NT2/D1 (cell line): ENCODE data around the gene NPY4R.
"Not testable (repeated sequence)": the region's sequence is repeated elsewhere in the genome, so short reads cannot be mapped to it uniquely, and the experiment has no call there.

Source experiments
- DNase-seq: peaks from one replicate; pipeline ENCODE4 v3.0.0-alpha.2; 2011; ENCODE audit warnings: low read depth, low spot score
- H3K27me3 ChIP-seq: 2 replicates; pipeline ENCODE4 v1.6.0; 2011; ENCODE audit warnings: mild to moderate bottlenecking; ENCODE audit not compliant: insufficient read length, insufficient read depth
- H3K36me3 ChIP-seq: 2 replicates; pipeline ENCODE4 v1.6.1; 2011; ENCODE audit warnings: mild to moderate bottlenecking, low read length, mixed read lengths; ENCODE audit not compliant: insufficient read depth, insufficient read length
- H3K4me1 ChIP-seq: 2 replicates; pipeline ENCODE4 v1.5.1; 2011; ENCODE audit not compliant: insufficient read depth, insufficient read length
- H3K4me3 ChIP-seq: 2 replicates; pipeline ENCODE4 v1.5.1; 2011; ENCODE audit warnings: low read depth; ENCODE audit not compliant: insufficient read length
- H3K9ac ChIP-seq: 2 replicates; pipeline ENCODE4 v1.6.0; 2011; ENCODE audit warnings: low read depth; ENCODE audit not compliant: insufficient read length
- H3K9me3 ChIP-seq: 2 replicates; pipeline ENCODE4 v1.5.1; 2011; ENCODE audit warnings: mild to moderate bottlenecking, low read length; ENCODE audit not compliant: insufficient read depth

Gene NPY4R

DNA sequence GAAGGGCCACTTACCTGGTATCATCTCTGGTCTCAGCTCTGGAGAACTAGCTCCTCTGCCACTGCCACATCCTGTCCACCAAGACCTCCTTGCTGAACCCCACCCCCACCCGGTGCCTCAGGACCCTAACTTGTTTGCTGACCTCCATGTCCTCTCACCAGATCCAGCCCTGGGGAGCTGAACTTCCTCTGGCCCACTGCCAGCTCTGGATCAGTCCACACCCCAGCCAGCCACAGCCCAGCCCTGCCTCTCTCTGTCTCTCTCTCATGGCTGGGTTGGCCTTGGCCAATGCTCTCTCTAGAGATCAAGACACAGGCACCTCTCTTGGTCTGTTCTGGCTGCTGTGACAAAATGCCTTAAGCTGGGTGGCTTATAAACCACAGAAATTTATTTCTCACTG lies 14.4 kb downstream of the NPY4R start:
- not testable (repeated sequence) for H3K27me3 ChIP-seq, H3K4me3 ChIP-seq, H3K9ac ChIP-seq, H3K9me3 ChIP-seq, DNase-seq, H3K36me3 ChIP-seq, H3K4me1 ChIP-seq

DNA sequence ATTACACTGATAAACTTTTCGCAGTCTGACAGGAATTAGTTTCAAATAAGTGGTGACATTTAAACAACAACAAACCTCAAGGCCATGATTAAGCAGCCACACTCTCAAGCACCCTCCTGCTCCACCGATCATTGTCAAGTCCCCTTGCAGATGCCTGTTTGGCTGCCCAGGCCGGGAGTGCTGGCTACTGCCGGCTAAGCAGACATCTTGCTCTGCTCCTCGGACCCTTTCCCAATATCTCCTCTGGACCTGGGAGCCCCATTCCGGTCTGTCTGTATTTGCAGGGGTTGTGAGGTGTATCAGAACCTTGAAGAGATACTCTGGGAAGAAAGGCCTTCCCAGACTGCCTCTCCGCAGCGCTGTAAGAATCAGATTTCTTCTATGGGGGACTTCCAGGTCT lies 14.9 kb downstream of the NPY4R start:
- H3K4me1 ChIP-seq, H3K27me3 ChIP-seq, H3K9ac ChIP-seq, H3K36me3 ChIP-seq, H3K9me3 ChIP-seq, DNase-seq, H3K4me3 ChIP-seq: not testable (repeated sequence)

DNA sequence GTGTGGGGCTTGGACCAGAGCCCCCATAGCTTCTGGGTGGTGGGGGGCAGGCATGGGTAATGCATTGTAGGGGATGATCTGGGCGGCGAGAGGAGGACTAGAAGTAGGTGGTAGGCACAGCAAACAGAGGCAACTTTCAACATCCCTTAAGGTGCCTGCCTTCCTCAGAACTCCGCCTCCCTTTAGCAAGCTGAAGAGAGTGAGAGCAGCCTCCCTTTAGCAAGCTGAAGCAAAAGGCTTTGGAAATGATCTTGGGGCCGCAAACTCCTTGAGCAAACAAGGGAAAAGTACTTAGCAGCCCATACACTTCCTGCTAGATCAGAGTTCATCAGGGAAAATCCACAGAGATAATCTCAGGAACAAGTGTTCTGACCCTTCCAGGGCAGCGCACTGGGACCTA lies 18.3 kb downstream of the NPY4R start:
- H3K4me1 ChIP-seq, H3K9ac ChIP-seq, H3K4me3 ChIP-seq, H3K36me3 ChIP-seq, H3K9me3 ChIP-seq, H3K27me3 ChIP-seq, DNase-seq: not testable (repeated sequence)

DNA sequence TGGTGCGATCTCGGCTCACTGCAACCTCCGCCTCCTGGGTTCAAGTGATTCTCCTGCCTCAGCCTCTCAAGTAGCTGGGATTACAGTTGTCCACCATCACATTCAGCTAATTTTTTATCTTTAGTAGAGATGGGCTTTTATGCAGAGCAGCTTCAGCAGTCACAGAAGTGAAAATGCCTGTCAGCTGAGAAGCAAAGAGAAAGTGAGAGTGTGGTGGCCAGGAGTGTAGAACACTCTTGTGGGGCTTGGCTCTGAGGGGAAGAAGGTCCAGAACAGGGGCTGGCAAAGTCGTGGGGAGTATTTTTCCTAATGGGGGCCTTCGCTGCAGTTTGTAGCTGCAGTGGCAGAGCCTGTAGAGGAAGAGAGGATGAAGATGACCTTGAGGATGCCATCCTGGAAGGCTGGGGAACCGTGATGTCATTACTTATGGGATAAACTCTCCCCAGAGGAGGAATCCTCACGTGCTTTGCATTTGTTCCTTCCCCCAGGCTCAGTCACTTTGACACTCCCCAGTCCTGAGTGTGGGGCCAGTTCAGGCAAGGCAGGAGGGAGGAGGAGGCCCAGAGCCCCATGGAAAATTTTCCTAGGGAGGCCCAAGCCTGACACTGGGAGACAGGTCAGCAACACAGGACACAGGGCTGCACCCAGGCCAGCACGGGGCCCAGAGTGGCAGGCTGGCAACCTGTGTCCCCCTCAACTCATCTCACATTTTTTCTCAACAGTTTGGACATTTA lies 20.2 kb downstream of the NPY4R start:
- not testable (repeated sequence) for H3K4me1 ChIP-seq, H3K9me3 ChIP-seq, H3K36me3 ChIP-seq, H3K4me3 ChIP-seq, DNase-seq, H3K9ac ChIP-seq, H3K27me3 ChIP-seq

DNA sequence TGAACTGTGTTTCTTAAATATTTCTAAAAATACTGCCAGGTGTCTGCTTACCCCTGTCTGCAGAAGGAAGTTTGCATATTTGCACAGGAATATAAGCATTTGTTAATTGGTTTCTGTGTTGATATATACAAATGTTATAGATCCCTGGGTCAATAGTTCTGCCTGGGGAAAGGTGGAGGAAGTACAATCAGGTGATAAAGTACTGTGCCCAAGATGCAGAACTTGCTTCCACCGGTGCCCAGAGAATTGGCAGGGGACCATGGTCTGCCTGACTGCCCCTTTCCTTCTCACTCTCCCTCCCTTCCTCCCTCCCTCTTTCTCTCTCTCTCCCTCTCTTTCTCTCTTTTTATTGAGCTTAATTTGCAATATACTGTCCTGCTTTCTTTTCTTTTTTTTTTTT lies 22.3 kb downstream of the NPY4R start:
- not testable (repeated sequence) for H3K4me1 ChIP-seq, H3K27me3 ChIP-seq, H3K4me3 ChIP-seq, H3K9ac ChIP-seq, H3K9me3 ChIP-seq, DNase-seq, H3K36me3 ChIP-seq

DNA sequence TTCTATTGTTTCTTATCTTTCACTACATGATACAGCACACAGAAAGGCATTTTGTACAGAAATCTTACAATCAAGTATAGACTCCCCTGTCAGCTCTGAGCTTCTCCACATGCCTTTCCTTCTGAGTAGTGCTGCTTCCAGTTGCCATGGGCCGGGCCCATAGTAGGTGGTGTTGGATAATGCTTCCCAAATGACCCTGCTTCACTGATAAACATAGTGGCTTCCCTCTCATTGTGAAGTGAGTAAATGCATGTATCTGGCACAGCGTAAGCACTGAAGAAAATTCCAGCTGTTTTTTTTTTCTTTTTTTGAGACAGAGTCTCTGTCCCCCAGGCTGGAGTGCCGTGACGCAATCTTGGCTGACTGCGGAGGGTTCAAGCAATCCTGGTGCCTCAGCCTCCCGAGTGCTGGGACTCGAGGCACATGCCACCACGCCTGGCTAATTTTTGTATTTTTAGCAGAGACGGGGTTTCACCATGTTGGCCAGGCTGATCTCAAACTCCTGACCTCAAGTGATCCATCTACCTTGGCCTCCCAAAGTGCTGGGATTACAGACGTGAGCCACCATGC lies 23.0 kb downstream of the NPY4R start:
- not testable (repeated sequence) for H3K4me3 ChIP-seq, H3K27me3 ChIP-seq, H3K36me3 ChIP-seq, H3K4me1 ChIP-seq, H3K9ac ChIP-seq, H3K9me3 ChIP-seq, DNase-seq

DNA sequence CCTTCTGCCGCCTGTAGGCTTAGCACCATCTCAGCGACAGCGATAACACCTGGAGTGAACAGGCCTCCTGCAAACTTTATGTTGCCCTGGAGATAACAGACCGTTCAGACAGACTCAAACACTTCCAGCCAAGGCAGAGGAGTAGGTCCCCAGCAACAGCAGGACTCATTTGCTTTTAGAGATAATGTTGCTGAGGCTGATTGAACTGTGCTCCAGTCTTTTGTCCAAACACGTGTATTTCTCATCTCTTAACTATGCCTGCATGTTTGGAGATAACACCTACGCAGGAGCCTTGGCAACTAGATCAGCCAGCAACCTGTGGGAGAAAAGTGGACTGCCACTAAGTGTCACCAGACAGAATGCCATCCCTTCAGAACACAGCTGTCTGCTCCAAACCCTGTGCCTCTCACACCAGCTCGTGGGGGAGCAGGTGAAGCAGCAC lies 23.9 kb downstream of the NPY4R start:
- H3K4me1 ChIP-seq, H3K9ac ChIP-seq, H3K9me3 ChIP-seq, H3K27me3 ChIP-seq, DNase-seq, H3K4me3 ChIP-seq, H3K36me3 ChIP-seq: not testable (repeated sequence)

DNA sequence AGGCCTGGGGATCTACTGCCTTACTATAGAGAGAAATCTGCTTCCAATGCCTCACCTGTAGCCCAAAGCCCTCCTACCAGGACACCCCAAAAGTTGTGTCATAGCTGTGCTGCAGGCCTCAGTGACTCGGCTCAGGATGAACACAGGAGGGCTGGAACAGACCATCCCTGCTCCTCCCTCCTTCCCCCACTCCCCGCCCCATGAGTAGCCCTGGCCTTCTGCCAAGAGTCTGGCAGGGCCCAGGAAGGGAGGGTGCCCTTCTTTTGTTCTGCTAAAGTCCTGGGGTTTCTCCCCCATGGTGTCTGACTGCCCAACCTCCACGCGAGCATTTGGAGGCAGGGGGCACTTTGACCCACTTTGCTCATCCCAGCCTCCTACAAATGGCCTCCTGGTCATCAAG lies 24.8 kb downstream of the NPY4R start:
- H3K27me3 ChIP-seq, H3K36me3 ChIP-seq, H3K9ac ChIP-seq, H3K4me1 ChIP-seq, H3K9me3 ChIP-seq, DNase-seq, H3K4me3 ChIP-seq: not testable (repeated sequence)

DNA sequence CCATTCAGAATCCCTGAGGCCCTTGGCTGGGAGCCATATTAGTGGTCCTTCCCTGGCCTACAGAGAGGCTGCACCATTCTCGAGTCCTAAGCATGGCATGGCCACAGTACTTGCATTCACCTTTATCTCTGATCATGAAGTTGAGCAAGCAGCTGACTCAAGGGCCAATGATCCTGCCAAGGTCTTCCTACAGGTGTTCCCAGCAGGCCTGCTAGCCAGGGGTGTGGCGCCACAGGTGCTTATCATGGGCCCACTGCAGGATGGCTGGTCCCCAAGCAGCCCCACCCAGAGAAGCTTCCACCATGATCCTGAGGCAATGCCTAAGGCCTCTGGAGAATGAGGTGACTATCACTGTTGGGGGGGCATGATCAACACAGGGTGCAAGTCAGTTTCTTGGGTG lies 42.2 kb downstream of the NPY4R start:
- not testable (repeated sequence) for H3K4me1 ChIP-seq, H3K27me3 ChIP-seq, H3K36me3 ChIP-seq, H3K9ac ChIP-seq, DNase-seq, H3K4me3 ChIP-seq, H3K9me3 ChIP-seq

DNA sequence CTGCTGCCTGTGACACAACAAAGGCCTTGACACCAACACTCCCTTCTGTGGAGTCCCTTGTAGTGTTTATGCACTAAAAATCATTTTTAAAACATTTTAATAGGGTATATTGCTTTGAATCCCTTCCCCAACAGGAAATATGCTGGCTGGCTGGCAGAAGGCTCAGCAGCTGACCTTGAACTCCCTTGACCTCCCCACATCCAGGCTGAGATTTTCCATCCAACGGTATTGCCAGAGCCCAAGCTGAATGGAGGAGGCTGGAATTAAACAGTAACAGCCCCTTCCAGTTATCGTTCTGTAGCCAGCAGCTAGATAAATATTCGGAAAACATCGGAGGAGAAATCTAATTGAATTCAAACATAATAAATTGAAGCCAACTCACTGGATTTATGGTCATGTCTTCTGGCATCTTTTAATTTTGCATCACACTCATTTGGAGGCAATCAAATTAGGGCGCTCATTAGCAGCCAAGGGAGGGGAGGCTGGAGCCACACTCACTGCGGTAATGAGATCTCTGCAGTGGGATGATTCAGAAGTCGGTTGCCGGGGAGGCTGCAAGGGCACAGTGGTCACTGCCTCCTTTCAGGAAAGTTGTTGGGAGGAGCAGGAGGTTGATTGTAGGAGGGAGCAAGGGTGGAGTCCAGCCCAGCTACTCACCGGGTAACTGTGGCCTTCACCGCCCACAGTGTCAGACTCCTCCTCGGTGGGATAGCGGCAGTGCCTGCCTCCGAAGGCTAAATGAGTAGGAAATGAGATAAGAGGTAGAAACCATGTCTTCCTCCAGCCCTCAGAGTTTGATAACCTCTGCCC lies 46.0 kb downstream of the NPY4R start:
- not testable (repeated sequence) for H3K4me1 ChIP-seq, H3K27me3 ChIP-seq, H3K4me3 ChIP-seq, H3K9me3 ChIP-seq, H3K9ac ChIP-seq, H3K36me3 ChIP-seq, DNase-seq

DNA sequence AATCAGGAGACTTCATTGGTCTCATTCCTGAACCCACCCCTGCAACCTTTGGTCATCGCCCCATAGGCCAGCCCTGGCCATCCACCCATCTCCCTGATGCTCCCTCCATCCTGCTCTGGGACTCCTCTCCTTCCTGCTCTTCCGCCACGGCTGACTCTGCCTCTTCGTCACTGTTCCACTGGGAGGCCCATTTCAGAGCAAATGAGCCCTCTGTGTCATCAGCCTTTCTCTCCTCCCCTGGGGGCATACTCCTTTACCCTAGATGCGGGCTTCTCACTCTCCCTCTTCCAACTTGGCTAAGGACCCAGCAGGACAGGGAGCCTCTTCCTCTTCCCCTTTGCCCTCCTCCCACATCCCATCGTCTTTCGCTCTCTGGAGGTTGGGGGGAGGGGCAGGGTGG lies 47.5 kb downstream of the NPY4R start:
- not testable (repeated sequence) for H3K9ac ChIP-seq, H3K27me3 ChIP-seq, H3K4me3 ChIP-seq, H3K36me3 ChIP-seq, H3K4me1 ChIP-seq, H3K9me3 ChIP-seq, DNase-seq

DNA sequence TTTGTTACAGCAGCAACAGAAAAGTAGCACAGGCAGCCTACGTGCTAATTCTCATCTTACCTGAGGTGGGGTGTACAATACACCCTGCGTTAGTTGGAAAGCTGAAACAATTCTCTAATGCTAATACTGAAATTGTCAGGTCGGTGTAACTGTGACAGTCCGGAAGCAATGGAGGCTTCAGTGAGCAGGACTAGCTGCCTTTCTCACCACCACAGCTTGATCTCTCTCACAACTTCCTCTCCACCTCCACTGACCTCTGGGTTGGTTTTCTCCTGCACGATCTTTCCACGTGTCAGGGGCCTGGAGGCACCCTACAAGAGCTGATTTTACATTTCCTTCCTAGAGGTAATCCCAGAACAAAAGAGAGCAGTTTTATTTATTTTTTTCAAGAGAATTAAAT lies 50.5 kb downstream of the NPY4R start:
- H3K9ac ChIP-seq, H3K4me3 ChIP-seq, DNase-seq, H3K27me3 ChIP-seq, H3K36me3 ChIP-seq, H3K9me3 ChIP-seq, H3K4me1 ChIP-seq: not testable (repeated sequence)
